ENCODE measurements around the gene CACNA1B.

- TF ChIP-seq CTCF (IDR thresholded peaks at IDR 0.05) = no peak
- TF ChIP-seq POLR2A (IDR thresholded peaks at IDR 0.05) = no peak
These were observed 170.0 kb downstream of the CACNA1B start for GRCh38 chr9:138047469-138048040.
